OCI-LY1 (cell line): ENCODE measurements around the gene MX2.

Source experiments
- CTCF ChIP-seq: fragments of 200-600 bp; sonication (generic), shearing (Covaris generic); IDR thresholded peaks from 2 replicates; pipeline ENCODE4 v1.5.1; 2017; ENCODE audit warnings: mild to moderate bottlenecking, antibody characterized with exemption, low read length, moderate library complexity, mixed read lengths
- EZH2 ChIP-seq: fragments of 200-600 bp; sonication (generic), shearing (Covaris generic); IDR thresholded peaks from 2 replicates; pipeline ENCODE4 v1.8.0; 2017; ENCODE audit warnings: borderline replicate concordance, mixed run types, mild to moderate bottlenecking, antibody characterized with exemption, low read length, moderate library complexity, mixed read lengths

- TF ChIP-seq CTCF (no peak), EZH2 (no peak)
These were observed 37.0 kb downstream of the MX2 start for GRCh38 chr21:41398831-41399230.
